Thyroid gland (tissue), 4 donors: ENCODE data around the gene KCNB1. TPM values are rescaled to one million over a fixed set of nuclear protein-coding genes. Genes with fewer than 3 reads are reported as not detected.

Source experiments
- DNase-seq, 2 donors: peaks; one replicate each; pipeline ENCODE4 v3.0.0-alpha.2; 2019
- H3K27ac ChIP-seq, 3 donors: fragments of 200-600 bp; sonication (generic); 1 replicate in 2 of 3; 2 replicates in 1 of 3; pipeline ENCODE4 v1.5.1; 2016 to 2019; ENCODE audit warnings: mild to moderate bottlenecking in 1 of 3, moderate library complexity in 1 of 3
- H3K27me3 ChIP-seq: fragments of 200-600 bp; sonication (generic); one replicate; pipeline ENCODE4 v1.5.1; 2019
- H3K36me3 ChIP-seq, 2 donors: fragments of 200-600 bp; sonication (generic); one replicate each; pipeline ENCODE4 v1.5.1; 2016 to 2019
- H3K4me1 ChIP-seq, 2 donors: fragments of 200-600 bp; sonication (generic); one replicate each; pipeline ENCODE4 v1.5.1; 2017 to 2019
- H3K4me3 ChIP-seq, 3 donors: fragments of 200-600 bp; sonication (generic); replicated peaks in 1 of 3; 1 replicate in 2 of 3; 2 replicates in 1 of 3; pipeline ENCODE4 v1.5.1; 2016; ENCODE audit warnings: mild to moderate bottlenecking in 1 of 3
- H3K9me3 ChIP-seq: fragments of 200-600 bp; sonication (generic); one replicate; pipeline ENCODE4 v1.5.1; 2017
- POLR2A ChIP-seq, 2 donors: fragments of 450-650 bp; IDR thresholded peaks; one replicate each; pipeline ENCODE4 v1.6.1; 2017; ENCODE audit warnings: antibody characterized with exemption in 2 of 2, mild to moderate bottlenecking in 2 of 2, moderate library complexity in 1 of 2
- WGBS, 2 donors: methylation state at CpG; one replicate each; pipeline ENCODE4 v1.1.5; 2017; 5-methylcytosine and 5-hydroxymethylcytosine counted together
- intact Hi-C: fragments of 100-400 bp; cut with DNase I; formaldehyde crosslinking; loops from one replicate; pipeline ENCODE4 v1.15.1; 2023
- total RNA-seq, 4 donors: library from RNA; depleted of rRNA; stranded (reverse); fragments of >200 nt; gene quantifications; one replicate each; pipeline ENCODE4 v1.2.3, GENCODE V29; 2016
- TF ChIP-seq, protein P1 (sequence below), 6 experiments: fragments of 200-600 bp in 3 of 6; fragments of 450-650 bp in 3 of 6; sonication (generic) in 3 of 6; IDR thresholded peaks; one replicate each; pipeline ENCODE4 v1.5.1; 2016 to 2019; ENCODE audit warnings: antibody characterized with exemption in 6 of 6, mild to moderate bottlenecking in 2 of 6, inconsistent platforms in 1 of 6, moderate library complexity in 1 of 6

Gene KCNB1
- total RNA-seq, 4 donors from 2014 or later, result 0.34 to 0.54 (median 0.47) TPM

DNA sequence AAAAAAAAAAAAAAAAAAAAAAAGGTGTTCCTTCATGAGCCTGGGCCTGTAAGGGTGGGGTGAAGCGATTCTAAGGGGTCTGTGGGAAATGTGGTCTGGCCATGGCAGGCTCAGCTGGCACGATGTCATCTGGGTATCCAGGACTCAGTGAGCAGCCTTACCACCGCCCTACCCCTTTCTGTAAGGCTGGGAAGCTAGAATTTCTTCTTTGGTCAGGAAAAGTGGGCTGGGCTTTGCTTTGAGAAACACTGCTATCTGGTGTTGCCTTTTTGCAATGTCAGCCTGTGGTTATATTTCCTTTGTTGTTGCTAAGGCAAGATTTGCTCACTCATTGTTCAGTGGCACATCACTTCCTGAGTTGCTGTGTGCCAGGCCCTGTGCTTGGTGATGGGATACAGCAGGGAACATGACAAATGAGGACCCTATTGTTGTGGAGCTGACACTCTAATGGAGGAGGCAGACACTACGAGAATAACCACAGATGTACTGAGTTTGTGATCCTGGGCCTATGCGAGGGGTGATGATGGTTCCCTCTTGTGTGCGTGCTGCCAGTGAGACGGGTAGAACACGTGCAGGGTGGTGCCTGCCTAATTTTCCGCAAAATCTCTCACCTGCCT lies 158.7 kb downstream of the KCNB1 start:
- intact Hi-C loops, result no loop called here
- no peaks in the 10 kb centered on the region for H3K9me3 ChIP-seq

DNA sequence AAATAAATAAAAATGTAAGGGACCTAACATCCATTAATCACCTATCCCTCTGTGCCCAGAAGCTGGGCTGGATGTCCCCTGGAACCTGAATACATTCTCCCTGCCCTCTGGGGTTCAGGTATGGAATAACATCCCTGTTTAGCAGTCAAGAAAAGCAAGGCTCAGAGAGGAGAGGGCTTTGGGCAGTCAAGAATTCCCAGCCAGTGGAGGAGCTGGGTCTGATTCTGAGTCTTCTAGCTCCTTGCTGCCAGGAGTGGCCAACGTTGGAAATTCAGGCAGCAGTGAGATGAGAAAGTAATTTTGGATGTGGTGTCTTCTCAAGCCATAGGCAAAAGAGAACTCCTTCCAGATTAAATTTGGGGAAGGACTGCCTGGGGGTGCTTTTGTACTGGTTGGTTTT lies 162.0 kb downstream of the KCNB1 start:
- no peak for TF ChIP-seq POLR2A (IDR thresholded peaks at IDR 0.05)
- TF ChIP-seq, protein P1, sequence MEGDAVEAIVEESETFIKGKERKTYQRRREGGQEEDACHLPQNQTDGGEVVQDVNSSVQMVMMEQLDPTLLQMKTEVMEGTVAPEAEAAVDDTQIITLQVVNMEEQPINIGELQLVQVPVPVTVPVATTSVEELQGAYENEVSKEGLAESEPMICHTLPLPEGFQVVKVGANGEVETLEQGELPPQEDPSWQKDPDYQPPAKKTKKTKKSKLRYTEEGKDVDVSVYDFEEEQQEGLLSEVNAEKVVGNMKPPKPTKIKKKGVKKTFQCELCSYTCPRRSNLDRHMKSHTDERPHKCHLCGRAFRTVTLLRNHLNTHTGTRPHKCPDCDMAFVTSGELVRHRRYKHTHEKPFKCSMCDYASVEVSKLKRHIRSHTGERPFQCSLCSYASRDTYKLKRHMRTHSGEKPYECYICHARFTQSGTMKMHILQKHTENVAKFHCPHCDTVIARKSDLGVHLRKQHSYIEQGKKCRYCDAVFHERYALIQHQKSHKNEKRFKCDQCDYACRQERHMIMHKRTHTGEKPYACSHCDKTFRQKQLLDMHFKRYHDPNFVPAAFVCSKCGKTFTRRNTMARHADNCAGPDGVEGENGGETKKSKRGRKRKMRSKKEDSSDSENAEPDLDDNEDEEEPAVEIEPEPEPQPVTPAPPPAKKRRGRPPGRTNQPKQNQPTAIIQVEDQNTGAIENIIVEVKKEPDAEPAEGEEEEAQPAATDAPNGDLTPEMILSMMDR (IDR thresholded peaks at IDR 0.05), result peak in 5 of 6 experiments; percentile 36 to 61 (median 52)
- intact Hi-C loops, result no loop called here
- Histone ChIP-seq H3K9me3 (no peaks in the 10 kb centered on the region), H3K4me1 (peaks cover 9 to 15% of the 10 kb centered on the region in 2 donors), H3K27me3 (no peaks in the 10 kb centered on the region), H3K27ac (no peak overlapping the region), H3K36me3 (no peaks in the 10 kb centered on the region), H3K4me3 (no peak overlapping the region)
- 0% methylated on average over 1 of the region's 1 CpG for WGBS, 2 donors
- DNase-seq, result peak; percentile 57

More for the DNA sequence above, 158.7 kb downstream of the KCNB1 start:
- Histone ChIP-seq H3K4me3 (no peak overlapping the region), H3K27me3 (no peaks in the 10 kb centered on the region), H3K36me3 (no peaks in the 10 kb centered on the region), H3K4me1 (peaks cover 6 to 11% of the 10 kb centered on the region in 2 donors), H3K27ac (no peak overlapping the region)
- WGBS, 2 donors, result 60 to 64% methylated on average over 9 of the region's 9 CpGs
- DNase-seq, result peak; percentile 19 to 28
- TF ChIP-seq, protein P1 (IDR thresholded peaks at IDR 0.05), result peak in 4 of 6 experiments; percentile 47 to 60 (median 54)
- TF ChIP-seq POLR2A (IDR thresholded peaks at IDR 0.05), result no peak

DNA sequence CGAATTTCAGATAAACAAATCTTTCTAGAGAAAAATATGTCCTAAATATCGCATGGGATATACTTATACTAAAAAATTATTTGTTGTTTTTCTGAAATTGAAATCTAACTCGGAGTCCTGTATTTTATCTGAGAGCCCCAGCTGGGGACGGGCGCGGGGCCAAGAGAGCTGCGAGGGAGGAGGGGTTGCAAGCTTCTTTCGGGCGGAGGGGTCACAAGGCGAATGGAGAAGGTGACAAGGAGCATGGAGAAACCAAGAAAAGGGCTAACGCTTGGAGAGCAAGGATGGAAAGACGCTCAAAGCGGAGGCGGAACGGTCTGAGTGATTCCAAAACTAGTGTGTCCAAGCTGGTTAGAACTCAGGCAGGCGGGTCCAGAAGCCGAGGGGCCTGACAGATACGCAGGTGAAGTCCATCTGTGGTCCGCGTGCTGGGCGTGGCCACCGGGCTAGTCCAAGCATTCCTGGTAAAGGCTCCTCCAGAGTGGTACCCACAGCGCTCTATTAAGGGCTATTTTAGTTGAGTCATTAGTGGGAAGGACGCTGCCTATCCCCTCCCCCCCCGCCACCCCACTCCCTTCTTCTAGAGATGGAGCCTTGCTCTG lies 163.2 kb downstream of the KCNB1 start:
- Histone ChIP-seq H3K9me3 (no peaks in the 10 kb centered on the region), H3K27me3 (no peaks in the 10 kb centered on the region), H3K27ac (no peak overlapping the region), H3K4me3 (peak overlapping the region in 1 of 3 donors; percentile 36), H3K36me3 (no peaks in the 10 kb centered on the region), H3K4me1 (peaks cover 11 to 18% of the 10 kb centered on the region in 2 donors)
- intact Hi-C loops, result no loop called here
- DNase-seq, result peak in 1 of 2 donors; percentile 9
- WGBS, 2 donors, result 17 to 20% methylated on average over 25 of the region's 25 CpGs
- no peak for TF ChIP-seq POLR2A (IDR thresholded peaks at IDR 0.05)

DNA sequence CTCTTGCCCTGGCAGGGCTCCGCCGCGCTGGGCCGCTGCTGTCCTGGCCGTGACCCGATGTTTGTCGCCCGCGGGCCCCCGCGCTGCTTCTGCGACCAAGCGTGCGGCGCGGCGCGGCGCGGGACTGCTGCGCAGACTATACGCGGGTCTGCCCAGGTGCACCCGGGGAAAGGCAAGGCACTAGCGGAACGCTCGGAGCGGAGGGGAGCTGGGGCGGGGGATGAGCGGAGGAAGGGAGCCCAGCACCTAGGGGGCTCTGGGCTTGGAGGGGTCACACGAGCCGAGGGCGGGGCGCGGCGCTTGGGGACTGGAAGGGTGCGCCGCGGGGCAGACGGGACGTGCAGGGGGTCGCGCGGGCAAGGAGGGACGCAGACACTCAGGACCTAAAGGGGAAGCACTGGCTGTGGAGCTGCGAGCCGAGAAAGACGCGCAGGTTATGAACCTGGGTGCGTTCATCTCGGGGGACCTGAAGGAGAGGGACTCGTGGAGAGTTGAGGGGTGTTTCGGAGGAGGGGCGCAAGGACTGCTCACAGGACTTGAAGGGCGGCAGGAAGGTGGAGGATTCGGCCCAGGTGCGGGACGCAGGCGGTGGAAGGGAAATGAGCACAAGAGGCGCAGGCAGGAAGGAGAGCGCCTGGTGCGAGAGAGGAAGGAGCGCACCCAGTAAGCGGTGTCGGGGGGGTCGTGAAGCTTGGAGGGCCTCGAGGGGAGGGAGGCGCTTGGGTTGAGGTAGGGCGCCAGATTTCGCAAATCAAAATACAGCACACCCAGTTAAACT lies 163.8 kb downstream of the KCNB1 start:
- peaks cover 15 to 20% of the 10 kb centered on the region in 2 donors for H3K4me1 ChIP-seq
- H3K4me3 ChIP-seq, result peak overlapping the region in 2 of 3 donors; percentile 14 to 36
- no peaks in the 10 kb centered on the region for H3K27me3 ChIP-seq
- intact Hi-C loops, result no loop called here
- DNase-seq, result peak; percentile 27 to 33
- no peaks in the 10 kb centered on the region for H3K36me3 ChIP-seq
- TF ChIP-seq, protein P1 (IDR thresholded peaks at IDR 0.05), result no peak
- TF ChIP-seq POLR2A (IDR thresholded peaks at IDR 0.05), result no peak
- 1 to 2% methylated on average over 40 to 46 of the region's 70 CpGs for WGBS, 2 donors
- no peak overlapping the region for H3K27ac ChIP-seq
- H3K9me3 ChIP-seq, result no peaks in the 10 kb centered on the region

DNA sequence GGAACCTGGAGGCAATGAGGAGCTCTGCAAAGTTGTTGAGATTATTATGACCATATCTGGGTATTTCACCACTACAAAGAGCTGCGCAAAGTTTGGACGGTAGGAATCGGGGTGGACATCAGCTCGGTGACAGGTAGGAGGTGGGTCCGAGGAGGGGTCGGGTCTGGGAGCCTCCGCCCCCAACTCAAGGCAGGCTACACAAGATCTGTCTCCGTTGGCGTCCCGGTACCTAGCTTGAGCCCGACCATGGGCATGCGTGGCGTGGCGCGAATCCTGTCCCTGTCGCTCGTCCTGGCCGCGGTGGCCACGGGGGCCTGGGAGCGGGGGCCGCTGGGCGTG lies 164.4 kb downstream of the KCNB1 start:
- peak overlapping the region in 2 of 3 donors; percentile 14 to 36 for H3K4me3 ChIP-seq
- no peaks in the 10 kb centered on the region for H3K9me3 ChIP-seq
- H3K4me1 ChIP-seq, result peaks cover 15 to 20% of the 10 kb centered on the region in 2 donors
- WGBS, 2 donors, result 9 to 15% methylated on average over 7 to 10 of the region's 23 CpGs
- DNase-seq, result no peak
- no peak overlapping the region for H3K27ac ChIP-seq
- intact Hi-C loops, result no loop called here
- no peaks in the 10 kb centered on the region for H3K36me3 ChIP-seq
- no peak for TF ChIP-seq POLR2A (IDR thresholded peaks at IDR 0.05)
- TF ChIP-seq, protein P1 (IDR thresholded peaks at IDR 0.05), result no peak
- H3K27me3 ChIP-seq, result no peaks in the 10 kb centered on the region
